HL-60 (cell line): Measurements from ENCODE around the gene ICAM2.
"Not testable (repeated sequence)": the region's sequence is repeated elsewhere in the genome, so short reads cannot be mapped to it uniquely, and the experiment has no call there.

ENCODE experiments used
- DNase-seq, 2 experiments: peaks; one replicate each; pipeline ENCODE4 v3.0.0-alpha.2; 2010 to 2020; ENCODE audit warnings: low read depth in 1 of 2, low spot score in 1 of 2
- H3K27ac ChIP-seq: fragments of 250-450 bp; sonication (Bioruptor Pico); replicated peaks from 2 replicates; pipeline ENCODE4 v1.5.1; 2020; ENCODE audit warnings: mild to moderate bottlenecking, moderate library complexity
- H3K27me3 ChIP-seq: fragments of 250-450 bp; sonication (Bioruptor Pico); 2 replicates; pipeline ENCODE4 v1.5.1; 2021; ENCODE audit warnings: mild to moderate bottlenecking, moderate library complexity; ENCODE audit not compliant: insufficient read depth, poor library complexity, severe bottlenecking
- H3K4me3 ChIP-seq: replicated peaks from 2 replicates; pipeline ENCODE4 v1.5.1; 2011; ENCODE audit warnings: mild to moderate bottlenecking, control low read depth, low read length; ENCODE audit not compliant: insufficient read depth
- GABPA ChIP-seq: IDR thresholded peaks from 2 replicates; pipeline ENCODE4 v1.6.1; 2012; ENCODE audit warnings: low read depth
- POLR2AphosphoS5 ChIP-seq: IDR thresholded peaks from 2 replicates; pipeline ENCODE4 v1.6.1; 2012; ENCODE audit warnings: low read depth
- SPI1 ChIP-seq: IDR thresholded peaks from 2 replicates; pipeline ENCODE4 v1.6.1; 2012; ENCODE audit warnings: low read depth, mild to moderate bottlenecking, borderline replicate concordance
- TF ChIP-seq, protein P1 (sequence below): IDR thresholded peaks from one replicate; pipeline ENCODE4 v1.5.1; 2011; ENCODE audit warnings: low read length, control low read depth, inconsistent platforms; ENCODE audit not compliant: insufficient read depth
- TF ChIP-seq, protein P2 (sequence below): IDR thresholded peaks from 2 replicates; pipeline ENCODE4 v1.6.1; 2012; ENCODE audit warnings: low read depth; ENCODE audit not compliant: insufficient replicate concordance

The ICAM2 gene

DNA sequence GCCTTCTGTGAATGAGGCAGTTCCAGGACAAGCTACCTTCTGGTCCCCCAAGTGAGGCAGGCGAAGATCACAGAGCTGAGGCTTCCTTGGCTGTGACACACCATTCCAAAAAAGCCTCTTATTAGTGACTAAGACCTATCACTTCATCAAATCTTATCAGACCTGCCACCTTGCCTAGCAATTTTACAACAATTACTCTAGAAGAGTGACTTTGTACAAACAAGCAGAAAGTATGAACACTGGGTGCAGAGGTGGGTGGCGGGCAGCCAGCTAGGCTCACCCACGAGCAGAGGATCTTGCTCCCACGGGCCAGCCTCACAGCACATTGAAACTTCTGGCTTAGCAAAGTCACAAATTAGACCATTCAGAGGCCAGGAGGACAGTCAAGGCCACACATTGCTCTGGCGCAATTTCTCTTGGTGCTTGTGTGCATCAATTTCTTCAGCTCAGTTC lies 2.2 kb upstream of the ICAM2 start:
- DNase-seq: no peak
- no peak overlapping the region for H3K4me3 ChIP-seq
- no peak overlapping the region for H3K27ac ChIP-seq
- H3K27me3 ChIP-seq: no peaks in the 10 kb centered on the region
- TF ChIP-seq, protein P1, sequence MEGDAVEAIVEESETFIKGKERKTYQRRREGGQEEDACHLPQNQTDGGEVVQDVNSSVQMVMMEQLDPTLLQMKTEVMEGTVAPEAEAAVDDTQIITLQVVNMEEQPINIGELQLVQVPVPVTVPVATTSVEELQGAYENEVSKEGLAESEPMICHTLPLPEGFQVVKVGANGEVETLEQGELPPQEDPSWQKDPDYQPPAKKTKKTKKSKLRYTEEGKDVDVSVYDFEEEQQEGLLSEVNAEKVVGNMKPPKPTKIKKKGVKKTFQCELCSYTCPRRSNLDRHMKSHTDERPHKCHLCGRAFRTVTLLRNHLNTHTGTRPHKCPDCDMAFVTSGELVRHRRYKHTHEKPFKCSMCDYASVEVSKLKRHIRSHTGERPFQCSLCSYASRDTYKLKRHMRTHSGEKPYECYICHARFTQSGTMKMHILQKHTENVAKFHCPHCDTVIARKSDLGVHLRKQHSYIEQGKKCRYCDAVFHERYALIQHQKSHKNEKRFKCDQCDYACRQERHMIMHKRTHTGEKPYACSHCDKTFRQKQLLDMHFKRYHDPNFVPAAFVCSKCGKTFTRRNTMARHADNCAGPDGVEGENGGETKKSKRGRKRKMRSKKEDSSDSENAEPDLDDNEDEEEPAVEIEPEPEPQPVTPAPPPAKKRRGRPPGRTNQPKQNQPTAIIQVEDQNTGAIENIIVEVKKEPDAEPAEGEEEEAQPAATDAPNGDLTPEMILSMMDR: no peak
- TF ChIP-seq GABPA: no peak
- no peak for TF ChIP-seq SPI1
- TF ChIP-seq, protein P2, sequence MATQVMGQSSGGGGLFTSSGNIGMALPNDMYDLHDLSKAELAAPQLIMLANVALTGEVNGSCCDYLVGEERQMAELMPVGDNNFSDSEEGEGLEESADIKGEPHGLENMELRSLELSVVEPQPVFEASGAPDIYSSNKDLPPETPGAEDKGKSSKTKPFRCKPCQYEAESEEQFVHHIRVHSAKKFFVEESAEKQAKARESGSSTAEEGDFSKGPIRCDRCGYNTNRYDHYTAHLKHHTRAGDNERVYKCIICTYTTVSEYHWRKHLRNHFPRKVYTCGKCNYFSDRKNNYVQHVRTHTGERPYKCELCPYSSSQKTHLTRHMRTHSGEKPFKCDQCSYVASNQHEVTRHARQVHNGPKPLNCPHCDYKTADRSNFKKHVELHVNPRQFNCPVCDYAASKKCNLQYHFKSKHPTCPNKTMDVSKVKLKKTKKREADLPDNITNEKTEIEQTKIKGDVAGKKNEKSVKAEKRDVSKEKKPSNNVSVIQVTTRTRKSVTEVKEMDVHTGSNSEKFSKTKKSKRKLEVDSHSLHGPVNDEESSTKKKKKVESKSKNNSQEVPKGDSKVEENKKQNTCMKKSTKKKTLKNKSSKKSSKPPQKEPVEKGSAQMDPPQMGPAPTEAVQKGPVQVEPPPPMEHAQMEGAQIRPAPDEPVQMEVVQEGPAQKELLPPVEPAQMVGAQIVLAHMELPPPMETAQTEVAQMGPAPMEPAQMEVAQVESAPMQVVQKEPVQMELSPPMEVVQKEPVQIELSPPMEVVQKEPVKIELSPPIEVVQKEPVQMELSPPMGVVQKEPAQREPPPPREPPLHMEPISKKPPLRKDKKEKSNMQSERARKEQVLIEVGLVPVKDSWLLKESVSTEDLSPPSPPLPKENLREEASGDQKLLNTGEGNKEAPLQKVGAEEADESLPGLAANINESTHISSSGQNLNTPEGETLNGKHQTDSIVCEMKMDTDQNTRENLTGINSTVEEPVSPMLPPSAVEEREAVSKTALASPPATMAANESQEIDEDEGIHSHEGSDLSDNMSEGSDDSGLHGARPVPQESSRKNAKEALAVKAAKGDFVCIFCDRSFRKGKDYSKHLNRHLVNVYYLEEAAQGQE: no peak
- no peak for TF ChIP-seq POLR2AphosphoS5

DNA sequence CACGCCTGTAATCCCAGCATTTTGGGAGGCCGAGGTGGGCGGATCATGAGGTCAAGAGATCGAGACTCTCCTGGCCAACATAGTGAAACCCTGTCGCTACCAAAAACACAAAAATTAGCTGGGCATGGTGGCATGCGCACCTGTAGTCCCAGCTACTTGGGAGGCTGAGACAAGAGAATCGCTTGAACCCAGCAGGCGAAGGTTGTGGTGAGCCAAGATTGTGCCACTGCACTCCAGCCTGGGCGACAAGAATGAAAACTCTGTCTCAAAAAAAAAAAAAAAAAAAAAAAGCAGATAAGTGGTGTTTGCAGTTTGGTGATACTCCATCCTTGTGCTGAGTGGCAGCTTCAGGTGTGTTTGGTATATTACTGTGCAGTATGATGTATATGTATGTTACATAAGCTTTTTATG lies 877 bp downstream of the ICAM2 start:
- not testable (repeated sequence) for DNase-seq, H3K4me3 ChIP-seq, H3K27me3 ChIP-seq, H3K27ac ChIP-seq

DNA sequence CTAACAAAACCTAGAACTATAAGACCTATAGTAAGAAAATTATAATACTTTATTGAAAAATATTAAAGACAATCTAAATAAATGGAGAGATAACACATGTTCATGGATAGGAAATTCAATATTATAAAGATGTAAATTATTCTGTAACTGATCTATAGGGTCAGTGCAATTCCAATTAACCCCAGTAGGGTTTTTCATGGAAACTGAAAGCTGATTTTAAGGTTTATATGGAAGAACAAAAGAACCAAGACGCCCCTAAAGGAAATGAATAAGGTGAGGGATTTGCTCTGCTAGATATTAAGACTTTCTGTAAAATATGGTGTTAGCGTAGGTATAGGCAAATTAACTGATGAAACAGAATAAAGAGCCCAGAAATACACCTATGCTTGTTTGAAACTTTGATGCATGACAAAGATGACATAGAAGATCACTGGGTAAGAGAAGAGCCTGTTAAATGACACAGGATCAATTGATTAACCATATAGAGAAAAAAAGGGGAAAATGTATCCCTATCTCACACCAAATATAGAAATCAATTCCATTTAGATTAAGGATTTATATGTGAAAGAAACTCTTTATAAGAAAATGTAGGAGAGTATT lies 3.0 kb downstream of the ICAM2 start:
- H3K4me3 ChIP-seq: no peak overlapping the region
- DNase-seq: no peak
- no peak overlapping the region for H3K27ac ChIP-seq
- H3K27me3 ChIP-seq: no peaks in the 10 kb centered on the region
- TF ChIP-seq, protein P1: no peak
- TF ChIP-seq, protein P2: no peak

DNA sequence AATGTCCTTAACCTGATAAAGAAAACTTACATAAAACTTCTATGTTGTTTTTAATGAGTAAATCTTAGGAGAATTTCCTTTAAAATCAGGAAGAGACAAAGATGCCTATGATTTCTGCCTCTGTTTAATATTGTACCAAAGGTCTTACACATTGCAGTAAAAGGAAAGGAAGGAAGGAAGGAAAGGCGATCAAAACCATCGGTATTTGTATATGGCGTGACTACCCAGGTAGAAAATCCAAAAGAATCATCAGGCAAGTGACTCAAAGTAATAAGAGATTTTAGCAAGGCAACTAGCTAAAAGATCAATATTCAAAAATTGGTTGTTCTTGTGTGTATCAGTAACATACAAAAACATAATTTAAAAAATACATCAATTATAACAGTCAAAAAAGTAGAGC lies 3.5 kb downstream of the ICAM2 start:
- no peak overlapping the region for H3K4me3 ChIP-seq
- DNase-seq: no peak

DNA sequence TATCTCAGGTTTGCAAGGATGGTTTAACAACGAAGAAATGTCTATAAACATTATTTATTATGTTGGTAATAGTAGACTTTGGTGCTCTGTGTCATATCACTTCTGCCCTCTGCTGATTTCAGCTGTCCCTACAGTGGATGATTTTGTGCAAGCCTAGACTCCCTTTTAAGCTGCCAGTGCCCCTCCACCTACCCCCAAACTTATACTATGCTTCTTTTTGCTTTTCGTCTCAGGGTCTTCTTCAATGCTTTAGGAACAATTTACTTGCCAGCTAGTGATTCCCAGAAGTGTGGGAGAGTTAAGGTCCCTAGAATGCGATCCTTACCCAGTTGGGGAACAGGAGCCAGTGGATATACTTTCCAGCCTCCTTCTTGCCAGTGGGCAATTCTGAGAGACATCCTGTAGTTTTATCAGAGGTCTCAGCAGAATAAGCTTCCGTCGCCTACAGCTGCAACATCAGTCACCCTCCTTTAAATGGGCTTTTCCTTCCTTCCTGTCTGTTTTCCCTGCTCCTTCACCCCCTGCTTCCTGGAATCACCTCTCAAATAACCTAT lies 4.1 kb downstream of the ICAM2 start:
- Histone ChIP-seq H3K27me3 (no peaks in the 10 kb centered on the region), H3K27ac (no peak overlapping the region), H3K4me3 (no peak overlapping the region)
- DNase-seq: no peak
- TF ChIP-seq, protein P1: no peak
- no peak for TF ChIP-seq SPI1
- TF ChIP-seq GABPA: no peak

More for the DNA sequence above, 3.5 kb downstream of the ICAM2 start:
- H3K27ac ChIP-seq: no peak overlapping the region
- TF ChIP-seq GABPA (no peak), POLR2AphosphoS5 (no peak)
- H3K27me3 ChIP-seq: no peaks in the 10 kb centered on the region
